ENCODE measurements around the gene NKX2-1.

The NKX2-1 gene

DNA sequence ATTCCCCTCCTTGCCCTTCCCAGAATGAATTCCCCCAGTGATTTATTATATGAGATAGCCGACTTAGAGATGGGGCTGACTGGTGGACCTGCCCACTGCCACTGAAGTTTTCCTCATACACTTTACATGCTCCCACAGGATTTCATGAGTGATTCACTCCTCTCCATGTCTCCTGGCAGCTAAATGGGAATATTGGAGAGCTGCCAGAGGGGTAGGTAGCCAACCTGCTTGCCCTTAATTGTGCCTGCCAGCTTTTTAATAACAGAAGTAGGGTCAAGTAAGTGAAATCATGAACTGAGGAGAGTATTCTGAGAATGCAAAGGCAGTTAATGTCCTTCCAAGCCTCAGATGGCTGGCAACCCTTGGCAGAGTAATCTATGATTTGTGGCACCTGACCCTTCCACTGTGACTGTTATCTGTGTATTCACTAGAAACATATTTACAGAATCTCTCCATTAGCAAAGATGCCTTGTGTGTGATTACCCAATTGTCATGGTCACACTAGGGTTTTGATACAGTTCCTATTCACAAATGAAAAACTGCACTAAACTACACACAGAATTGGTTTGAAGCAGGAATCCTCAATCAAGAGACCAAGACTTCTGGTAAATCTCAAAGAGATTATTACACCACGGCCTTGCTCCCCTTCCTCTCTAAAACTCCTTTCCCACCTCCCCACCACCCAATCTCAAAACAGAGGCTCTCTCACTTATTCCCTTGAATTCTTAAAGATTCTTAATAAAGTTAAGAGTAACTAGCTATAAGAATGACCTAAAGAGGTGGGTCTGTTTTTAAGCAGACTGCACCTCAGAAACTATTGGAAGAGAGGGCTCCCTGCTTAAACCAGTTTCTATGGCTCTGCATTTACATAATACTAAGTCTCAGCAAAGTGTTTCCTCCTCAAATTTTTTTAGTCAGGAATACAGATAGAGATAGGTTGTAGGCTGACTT is 17.2 kb downstream of the NKX2-1 start:
- TF ChIP-seq, protein P1, sequence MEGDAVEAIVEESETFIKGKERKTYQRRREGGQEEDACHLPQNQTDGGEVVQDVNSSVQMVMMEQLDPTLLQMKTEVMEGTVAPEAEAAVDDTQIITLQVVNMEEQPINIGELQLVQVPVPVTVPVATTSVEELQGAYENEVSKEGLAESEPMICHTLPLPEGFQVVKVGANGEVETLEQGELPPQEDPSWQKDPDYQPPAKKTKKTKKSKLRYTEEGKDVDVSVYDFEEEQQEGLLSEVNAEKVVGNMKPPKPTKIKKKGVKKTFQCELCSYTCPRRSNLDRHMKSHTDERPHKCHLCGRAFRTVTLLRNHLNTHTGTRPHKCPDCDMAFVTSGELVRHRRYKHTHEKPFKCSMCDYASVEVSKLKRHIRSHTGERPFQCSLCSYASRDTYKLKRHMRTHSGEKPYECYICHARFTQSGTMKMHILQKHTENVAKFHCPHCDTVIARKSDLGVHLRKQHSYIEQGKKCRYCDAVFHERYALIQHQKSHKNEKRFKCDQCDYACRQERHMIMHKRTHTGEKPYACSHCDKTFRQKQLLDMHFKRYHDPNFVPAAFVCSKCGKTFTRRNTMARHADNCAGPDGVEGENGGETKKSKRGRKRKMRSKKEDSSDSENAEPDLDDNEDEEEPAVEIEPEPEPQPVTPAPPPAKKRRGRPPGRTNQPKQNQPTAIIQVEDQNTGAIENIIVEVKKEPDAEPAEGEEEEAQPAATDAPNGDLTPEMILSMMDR (conservative IDR thresholded peaks at IDR 0.05; ENCODE audit: low read length), result no peak
- DNase-seq (ENCODE audit: low read depth), result no peak

DNA sequence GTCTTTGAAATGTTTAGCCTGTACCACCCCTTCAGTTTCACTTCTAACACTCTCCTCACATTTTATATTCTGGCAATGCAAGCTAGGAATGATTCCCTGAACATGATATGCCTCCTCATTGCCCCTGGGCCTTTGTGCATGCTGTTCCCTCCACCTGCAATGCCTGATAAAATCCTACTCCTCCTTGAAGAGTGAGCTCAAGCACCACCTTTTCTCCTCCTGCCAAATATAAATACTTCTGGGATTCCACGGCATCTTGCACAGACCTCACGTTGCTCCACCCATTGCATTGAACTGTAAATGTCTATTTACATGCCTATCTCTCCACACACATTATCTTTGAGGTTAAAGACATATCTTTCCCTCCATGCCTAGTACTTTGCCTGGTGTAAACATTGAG is 21.1 kb downstream of the NKX2-1 start:
- no peak for DNase-seq (ENCODE audit: low read depth)
- no peak overlapping the region for H3K4me3 ChIP-seq (ENCODE audit: low read length)
- TF ChIP-seq, protein P1 (conservative IDR thresholded peaks at IDR 0.05; ENCODE audit: low read length), result no peak

More for the DNA sequence above, 17.2 kb downstream of the NKX2-1 start:
- no peak overlapping the region for H3K4me3 ChIP-seq (ENCODE audit: low read length)

DNA sequence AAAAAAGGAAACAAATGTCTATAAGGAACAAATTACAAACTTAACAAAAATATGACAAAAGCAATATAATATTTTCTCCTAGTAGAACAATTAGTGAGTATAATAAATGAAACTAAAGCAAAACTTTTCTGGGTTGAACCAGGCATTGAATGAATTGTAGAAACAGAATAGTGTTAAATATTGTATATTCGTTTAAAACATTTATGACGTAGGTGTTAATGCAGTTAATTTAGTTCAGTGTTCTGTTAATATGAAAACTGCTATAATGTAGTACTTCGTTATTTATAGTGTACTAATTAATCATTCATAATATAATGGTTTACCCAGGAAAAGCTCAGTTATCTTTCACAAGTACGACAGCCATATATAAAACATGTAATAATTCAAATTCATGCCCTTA is 23.7 kb downstream of the NKX2-1 start:
- DNase-seq (ENCODE audit: low read depth), result no peak
- H3K4me3 ChIP-seq (ENCODE audit: low read length), result no peak overlapping the region
- TF ChIP-seq, protein P1 (conservative IDR thresholded peaks at IDR 0.05; ENCODE audit: low read length), result no peak

- TF ChIP-seq, protein P1 (conservative IDR thresholded peaks at IDR 0.05; ENCODE audit: low read length), result no peak
- H3K4me3 ChIP-seq (ENCODE audit: low read length), result no peak overlapping the region
- DNase-seq (ENCODE audit: low read depth), result no peak
These were observed 24.4 kb downstream of the NKX2-1 start for GRCh38 chr14:36495666-36496065.

GRCh38 chr14:36493761-36494160 is 26.3 kb downstream of the NKX2-1 start:
- TF ChIP-seq, protein P1 (conservative IDR thresholded peaks at IDR 0.05; ENCODE audit: low read length), result no peak
- DNase-seq (ENCODE audit: low read depth), result no peak
- no peak overlapping the region for H3K4me3 ChIP-seq (ENCODE audit: low read length)

- TF ChIP-seq, protein P1 (conservative IDR thresholded peaks at IDR 0.05; ENCODE audit: low read length), result no peak
- no peak for DNase-seq (ENCODE audit: low read depth)
- no peak overlapping the region for H3K4me3 ChIP-seq (ENCODE audit: low read length)
These were observed 34.3 kb downstream of the NKX2-1 start for GRCh38 chr14:36485773-36486172.

GRCh38 chr14:36479344-36479743 is 40.7 kb downstream of the NKX2-1 start:
- no peak overlapping the region for H3K4me3 ChIP-seq (ENCODE audit: low read length)
- TF ChIP-seq, protein P1 (conservative IDR thresholded peaks at IDR 0.05; ENCODE audit: low read length), result no peak
- DNase-seq (ENCODE audit: low read depth), result no peak

All from AG10803 (cell line).